Loucy (cell line): Measurements from ENCODE around the gene SRSF8.

Source experiments
- EZH2phosphoT487 ChIP-seq: fragments of 200-600 bp; IDR thresholded peaks from 2 replicates; pipeline ENCODE4 v1.6.1; 2018; ENCODE audit warnings: antibody characterized with exemption, mild to moderate bottlenecking, moderate library complexity, borderline replicate concordance
- TF ChIP-seq, protein P1 (sequence below): fragments of 200-600 bp; sonication (generic); conservative IDR thresholded peaks from 2 replicates; pipeline ENCODE4 v1.5.1; 2014; ENCODE audit warnings: mild to moderate bottlenecking, antibody characterized with exemption, low read length

- TF ChIP-seq, protein P1, sequence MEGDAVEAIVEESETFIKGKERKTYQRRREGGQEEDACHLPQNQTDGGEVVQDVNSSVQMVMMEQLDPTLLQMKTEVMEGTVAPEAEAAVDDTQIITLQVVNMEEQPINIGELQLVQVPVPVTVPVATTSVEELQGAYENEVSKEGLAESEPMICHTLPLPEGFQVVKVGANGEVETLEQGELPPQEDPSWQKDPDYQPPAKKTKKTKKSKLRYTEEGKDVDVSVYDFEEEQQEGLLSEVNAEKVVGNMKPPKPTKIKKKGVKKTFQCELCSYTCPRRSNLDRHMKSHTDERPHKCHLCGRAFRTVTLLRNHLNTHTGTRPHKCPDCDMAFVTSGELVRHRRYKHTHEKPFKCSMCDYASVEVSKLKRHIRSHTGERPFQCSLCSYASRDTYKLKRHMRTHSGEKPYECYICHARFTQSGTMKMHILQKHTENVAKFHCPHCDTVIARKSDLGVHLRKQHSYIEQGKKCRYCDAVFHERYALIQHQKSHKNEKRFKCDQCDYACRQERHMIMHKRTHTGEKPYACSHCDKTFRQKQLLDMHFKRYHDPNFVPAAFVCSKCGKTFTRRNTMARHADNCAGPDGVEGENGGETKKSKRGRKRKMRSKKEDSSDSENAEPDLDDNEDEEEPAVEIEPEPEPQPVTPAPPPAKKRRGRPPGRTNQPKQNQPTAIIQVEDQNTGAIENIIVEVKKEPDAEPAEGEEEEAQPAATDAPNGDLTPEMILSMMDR, result no peak
- TF ChIP-seq EZH2phosphoT487, result no peak
Observed at GRCh38 chr11:95059046-95059445, 7.7 kb upstream of the SRSF8 start.
